DOHH2 (cell line): ENCODE measurements around the gene ZNF503.

Experiments
- CTCF ChIP-seq: fragments of 200-600 bp; sonication (generic); IDR thresholded peaks from one replicate; pipeline ENCODE4 v1.5.1; 2014; ENCODE audit warnings: antibody characterized with exemption, mild to moderate bottlenecking, low read depth, low read length; ENCODE audit not compliant: poor library complexity, severe bottlenecking
- EZH2phosphoT487 ChIP-seq: fragments of 200-600 bp; sonication (generic); IDR thresholded peaks from 2 replicates; pipeline ENCODE4 v1.6.1; 2017; ENCODE audit warnings: borderline replicate concordance, mild to moderate bottlenecking, antibody characterized with exemption, low read length, moderate library complexity, mixed read lengths

- no peak for TF ChIP-seq CTCF
- no peak for TF ChIP-seq EZH2phosphoT487
These were observed 33.7 kb upstream of the ZNF503 start for GRCh38 chr10:75435291-75435690.
